Embryonic facial prominence (tissue), 1 donor: ENCODE measurements around the gene FCRL5.

Experiments used
- DNase-seq: peaks from one replicate; pipeline ENCODE4 v3.0.0-alpha.2; 2016; ENCODE audit errors: extremely low spot score

Gene FCRL5

DNA sequence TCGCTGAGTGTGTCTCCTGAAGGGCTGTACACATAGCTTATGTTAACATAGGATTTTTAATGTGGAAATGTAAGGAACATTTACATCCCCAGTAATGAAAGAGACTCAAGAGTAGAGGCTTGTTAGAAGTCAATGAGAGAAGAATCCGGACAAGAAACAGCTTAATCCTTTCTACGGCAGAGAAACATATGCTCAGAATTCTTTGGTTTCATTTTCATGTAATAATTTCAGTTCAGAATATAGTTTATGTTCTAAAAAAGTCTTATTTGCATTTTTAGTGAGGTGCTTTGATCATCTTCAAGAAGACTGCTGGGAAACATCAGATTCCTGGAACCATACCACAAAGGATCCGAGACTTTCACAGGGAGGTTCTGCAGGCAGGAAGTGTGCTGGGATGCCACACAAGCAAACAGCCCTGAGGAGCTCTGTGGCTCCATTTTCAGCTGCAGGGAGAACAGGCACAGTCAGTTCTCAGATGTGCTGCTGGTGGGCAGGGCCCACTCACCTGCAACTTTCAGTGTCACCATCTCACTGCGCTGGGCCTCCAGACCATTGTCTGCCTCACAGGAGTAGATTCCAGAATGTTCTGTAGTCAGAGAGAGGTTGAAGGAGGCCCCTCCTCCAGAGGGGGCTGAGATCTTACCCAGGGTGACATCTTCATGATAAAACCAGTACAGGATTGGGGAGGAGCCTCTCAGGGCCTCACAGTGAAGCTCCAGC is 28.4 kb downstream of the FCRL5 start:
- no peak for DNase-seq

DNA sequence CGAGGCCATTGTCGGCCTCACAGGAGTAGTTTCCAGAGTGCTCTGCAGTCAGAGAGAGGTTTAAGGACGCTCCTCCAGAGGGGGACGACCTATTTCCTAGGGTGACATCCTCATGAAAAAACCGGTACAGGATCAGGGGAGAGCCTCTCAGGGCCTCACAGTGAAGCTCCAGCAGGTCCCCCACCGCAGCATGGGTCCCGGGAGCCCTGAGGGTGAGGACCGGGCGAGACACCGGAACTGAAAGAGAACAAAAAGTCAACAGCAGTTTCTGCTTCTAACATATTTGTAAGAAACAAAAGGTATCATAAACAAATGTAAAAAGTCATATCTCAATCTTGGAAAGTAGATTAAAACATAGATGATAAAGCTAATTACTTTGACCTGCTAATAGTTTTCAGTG is 31.3 kb downstream of the FCRL5 start:
- DNase-seq: no peak

GRCh38 chr1:157520386-157520935 is 31.9 kb downstream of the FCRL5 start:
- no peak for DNase-seq

DNA sequence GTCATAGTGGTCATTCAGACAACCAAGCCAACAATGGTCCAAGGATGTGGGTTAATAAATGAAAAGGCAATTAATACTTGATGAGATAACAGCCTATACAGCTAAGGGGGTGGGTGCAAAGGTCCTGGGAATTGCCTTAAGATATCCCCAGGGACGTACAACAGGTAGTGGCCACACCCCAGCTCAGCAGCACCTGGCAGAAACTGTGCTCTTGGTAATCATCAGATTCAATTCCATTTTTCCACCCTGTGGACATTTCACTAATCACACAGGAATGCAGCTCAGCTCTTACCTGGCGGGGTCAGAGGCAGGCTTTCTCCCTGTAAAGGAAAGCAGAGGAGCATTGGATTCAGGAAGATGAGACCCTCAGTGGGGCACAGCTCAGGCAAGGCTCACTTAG is 32.9 kb downstream of the FCRL5 start:
- no peak for DNase-seq

GRCh38 chr1:157517016-157517415 is 35.3 kb downstream of the FCRL5 start:
- no peak for DNase-seq

- DNase-seq: no peak
Observed at GRCh38 chr1:157515709-157516108, 36.6 kb downstream of the FCRL5 start.

DNA sequence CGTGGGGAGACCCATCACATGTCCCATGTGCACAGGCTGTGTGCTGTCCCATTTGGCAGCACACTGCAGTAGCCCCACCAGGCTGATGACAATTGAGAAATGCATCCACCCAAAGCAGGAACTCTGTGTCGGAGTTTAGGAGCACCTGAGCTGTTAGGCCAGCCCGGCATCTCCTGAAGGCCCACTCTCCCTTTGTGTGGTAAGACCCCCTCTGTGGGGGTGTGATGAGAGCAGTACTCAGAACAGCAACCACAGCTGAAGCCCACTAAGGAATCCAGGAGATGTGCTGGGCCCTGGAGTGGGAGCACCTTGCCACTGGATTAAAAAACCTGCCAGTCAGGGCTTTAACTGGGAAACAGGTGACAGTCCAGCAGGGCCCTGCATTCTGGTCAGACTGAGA is 37.2 kb downstream of the FCRL5 start:
- DNase-seq: no peak

DNA sequence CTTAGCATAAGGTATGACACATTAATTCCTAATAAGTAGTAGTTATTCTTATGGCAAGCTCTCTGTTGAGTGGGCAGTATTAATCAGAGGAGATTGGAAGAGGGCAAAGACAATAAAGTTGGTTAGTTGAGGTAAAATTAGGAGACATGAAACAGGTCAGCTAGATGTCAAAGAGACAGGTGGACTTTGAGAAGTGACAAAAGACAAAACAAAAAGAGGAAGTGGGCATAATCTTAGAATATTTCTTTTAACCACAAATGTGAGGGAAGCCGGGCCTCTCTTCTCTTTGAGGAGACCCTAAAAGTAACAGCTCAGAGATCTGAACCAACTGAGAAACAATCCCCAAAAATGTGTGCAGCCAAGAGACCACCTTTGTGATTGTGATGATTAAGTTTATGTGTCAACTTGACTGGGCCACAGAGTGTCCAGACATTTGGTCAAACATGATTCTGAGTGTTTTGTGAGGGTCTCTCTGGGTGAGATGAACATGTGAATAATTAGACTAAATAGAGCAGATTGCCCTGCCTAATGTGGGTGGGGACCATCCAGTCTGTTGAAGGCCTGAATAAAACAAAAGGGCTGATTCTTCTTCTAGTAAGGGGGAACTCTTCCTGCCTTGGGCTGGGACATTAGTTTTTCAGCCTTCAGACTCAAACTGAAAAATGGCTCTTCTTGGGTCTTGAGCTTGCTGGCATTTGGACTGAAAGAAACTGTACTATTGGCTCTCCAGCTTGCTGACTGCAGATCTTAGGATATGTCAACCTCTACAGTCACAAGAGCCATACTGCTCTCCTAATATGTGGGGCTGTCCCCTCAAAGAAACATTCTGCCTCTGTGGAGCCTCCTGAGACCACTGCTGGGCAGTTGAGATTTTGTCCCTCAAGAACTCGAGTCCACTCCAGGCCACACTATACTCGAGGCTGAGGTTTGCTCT is 40.0 kb downstream of the FCRL5 start:
- no peak for DNase-seq

DNA sequence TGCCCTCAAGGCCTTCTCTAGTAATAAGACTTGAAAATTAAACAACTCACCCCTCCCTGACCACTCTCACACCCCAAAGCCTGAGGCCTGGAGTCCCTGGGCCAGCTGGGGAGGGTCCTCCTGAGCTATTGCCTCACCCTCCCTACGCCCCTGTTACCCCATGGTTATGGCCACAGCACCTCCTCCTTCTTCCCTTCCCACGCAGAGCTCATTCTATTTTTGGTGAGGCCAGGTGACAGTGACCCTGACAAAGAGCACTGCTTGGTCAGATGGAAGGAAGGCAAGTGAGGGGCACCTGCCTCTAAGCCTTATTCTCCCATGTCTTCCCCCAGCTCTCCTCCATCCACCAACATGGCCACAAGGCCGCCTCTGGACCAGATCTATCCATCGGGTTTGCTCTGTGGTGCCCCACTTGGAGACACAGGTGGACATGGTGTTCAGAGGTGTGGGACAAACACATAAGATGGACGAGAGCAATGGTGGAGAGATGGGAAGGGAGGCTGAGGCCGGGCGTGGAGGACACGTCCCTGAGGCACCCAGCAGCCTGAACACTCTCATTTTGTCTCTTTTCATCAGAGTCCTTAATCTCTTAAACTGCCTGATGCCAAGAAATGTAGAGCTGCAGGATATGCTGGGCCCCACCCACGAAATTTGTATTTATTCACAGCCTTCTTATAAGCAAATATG is 42.6 kb downstream of the FCRL5 start:
- DNase-seq: no peak

DNA sequence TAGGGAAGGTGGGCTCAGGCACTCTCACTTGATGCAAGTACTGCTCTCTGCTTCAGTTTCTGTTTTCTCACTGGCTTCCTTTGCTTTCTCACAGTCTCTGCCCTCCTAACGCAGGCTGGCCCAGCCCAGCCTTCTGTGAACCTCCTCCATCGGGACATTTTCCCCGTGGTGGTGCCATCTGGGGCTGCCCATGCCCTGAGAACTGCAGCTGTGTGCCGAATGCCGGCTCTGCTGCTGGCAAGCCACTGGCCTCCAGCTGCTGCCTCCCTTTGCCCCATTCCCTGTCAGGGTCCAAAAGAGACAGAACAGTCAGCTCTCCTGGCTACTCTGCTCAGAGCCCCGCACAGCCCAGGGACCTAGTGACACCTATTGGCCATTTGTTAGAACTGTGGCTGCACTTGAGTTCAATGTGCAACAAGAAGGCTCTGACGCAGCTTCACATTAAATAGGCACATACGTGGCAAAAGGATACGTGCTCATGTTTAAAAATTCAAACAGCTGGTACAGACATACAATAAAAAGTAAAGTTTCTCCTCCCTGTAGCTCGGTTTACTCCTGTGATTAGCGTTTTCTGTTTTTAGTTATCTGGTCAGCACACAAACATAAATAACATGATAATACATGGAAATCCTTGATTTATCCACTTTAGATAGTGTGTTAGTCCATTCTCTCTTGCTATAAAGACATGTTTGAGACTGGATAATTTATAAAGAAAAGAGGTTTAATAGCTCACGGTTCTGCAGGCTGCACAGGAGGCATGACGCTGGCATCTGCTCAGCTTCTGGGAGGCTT is 46.6 kb downstream of the FCRL5 start:
- no peak for DNase-seq

GRCh38 chr1:157504646-157505045 is 47.7 kb downstream of the FCRL5 start:
- no peak for DNase-seq

DNA sequence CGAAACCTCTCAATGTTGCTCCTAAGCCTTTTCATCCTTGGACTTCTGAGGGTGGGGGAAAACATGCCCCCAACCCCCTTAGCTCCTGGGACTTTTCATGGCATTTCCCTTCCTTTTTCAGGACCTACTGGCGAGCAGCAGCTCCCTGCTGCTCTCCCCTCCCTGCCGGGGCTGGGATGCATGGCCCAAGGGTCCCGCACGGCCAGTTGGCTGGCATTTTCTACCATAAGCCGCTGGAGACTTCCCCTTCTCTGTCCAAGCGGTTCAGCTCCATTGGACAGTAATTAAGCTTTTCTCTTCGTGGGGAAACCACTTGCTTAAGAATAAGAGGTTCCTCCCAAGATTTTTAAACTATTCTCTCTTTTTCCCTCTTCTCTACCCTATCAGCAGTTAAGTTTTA is 52.8 kb downstream of the FCRL5 start:
- no peak for DNase-seq

GRCh38 chr1:157498736-157499090 is 53.6 kb downstream of the FCRL5 start:
- no peak for DNase-seq

GRCh38 chr1:157497987-157498735 is 54.2 kb downstream of the FCRL5 start:
- DNase-seq: no peak

GRCh38 chr1:157497284-157497683 is 55.0 kb downstream of the FCRL5 start:
- no peak for DNase-seq

DNA sequence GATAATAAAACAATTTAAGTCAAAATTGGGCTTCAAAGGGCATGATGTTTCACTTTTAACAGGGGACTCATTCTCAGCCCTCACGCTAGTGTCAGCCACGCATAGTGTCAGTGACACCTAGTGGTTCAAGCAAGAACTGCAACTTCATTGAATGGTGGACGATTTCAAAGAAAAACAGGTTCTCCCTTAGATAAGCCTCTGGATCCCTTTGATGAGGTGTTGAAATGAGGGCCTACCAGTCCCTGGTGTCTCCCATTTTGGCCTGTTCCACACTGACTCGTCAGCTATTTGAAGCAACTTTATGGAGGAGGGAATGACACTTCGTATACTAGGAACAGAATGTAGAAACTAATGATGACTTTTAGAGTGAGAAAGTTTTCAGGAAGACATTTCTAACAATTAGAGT is 56.2 kb downstream of the FCRL5 start:
- no peak for DNase-seq

DNA sequence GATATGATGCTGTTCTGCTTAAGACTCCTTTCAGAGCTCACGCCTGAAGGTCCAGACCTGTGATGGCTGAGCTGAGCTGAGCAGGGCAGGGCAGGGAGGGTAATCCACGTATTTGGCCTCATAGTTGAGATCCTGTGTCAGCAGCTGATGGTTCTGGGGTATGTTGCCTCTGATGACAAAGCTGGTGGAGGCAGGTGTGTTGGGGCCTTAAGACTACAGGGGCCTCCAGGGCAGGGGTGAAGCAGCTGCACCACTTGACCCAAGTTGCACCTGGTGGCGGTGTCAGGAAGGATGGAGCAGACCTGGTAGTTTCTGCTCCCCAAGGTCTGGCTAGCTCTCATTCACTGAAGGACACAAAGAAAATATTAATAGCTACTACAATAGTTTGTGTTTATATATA is 57.0 kb downstream of the FCRL5 start:
- DNase-seq: no peak

DNA sequence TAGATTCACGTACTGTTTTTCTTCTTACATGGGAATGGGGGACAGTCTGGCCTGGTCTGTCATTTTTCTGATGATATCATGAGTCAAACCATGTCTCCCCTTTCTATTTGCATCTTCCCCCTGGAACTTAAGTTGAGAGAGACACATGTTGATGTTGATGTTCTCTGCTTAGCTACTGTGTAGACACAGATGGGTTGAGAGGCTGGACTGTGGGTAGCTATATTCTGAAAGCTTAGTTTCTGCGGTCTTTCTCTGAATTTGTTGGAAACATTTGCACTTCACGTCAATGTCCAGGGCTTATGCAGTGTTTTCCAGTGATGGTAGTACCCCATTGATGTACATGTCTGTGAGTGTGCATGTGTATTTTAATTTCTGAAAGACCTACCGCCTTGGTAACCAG is 58.2 kb downstream of the FCRL5 start:
- no peak for DNase-seq

DNA sequence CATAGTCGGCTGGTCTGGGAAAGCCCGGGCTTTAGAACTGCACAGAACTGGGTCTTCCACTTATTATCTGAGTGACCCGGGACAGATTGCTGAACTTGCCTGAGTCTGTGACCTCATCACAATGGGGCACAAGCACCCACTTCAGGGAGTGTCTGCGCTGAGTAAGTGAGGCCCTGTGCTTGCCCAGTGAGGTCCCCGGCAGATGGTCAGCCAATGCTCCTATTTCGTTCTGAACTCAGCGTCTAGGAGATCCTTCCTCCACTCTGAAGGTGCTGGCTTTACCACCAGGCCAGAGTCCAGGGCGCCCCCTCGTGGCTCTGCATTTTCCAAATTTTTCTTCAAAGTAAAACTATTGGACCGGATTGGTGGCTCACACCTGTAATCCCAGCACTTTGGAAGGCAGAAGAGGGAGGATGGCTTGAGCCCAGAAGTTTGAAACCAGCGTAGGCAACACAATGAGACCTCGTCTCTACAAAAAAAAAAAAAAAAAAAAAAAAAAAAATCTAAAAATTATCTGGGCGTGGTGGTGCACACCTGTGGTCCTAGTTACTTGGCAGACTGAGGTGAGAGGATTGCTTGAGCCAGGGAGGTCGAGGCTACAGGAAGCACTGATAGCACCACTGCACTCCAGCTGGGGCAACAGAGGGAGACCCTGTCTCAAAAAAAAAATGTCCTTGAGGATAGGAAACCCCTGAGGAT is 61.7 kb downstream of the FCRL5 start:
- DNase-seq: no peak

GRCh38 chr1:157488156-157488555 is 64.2 kb downstream of the FCRL5 start:
- DNase-seq: no peak
